Psoas muscle (tissue), 8 donors: Measurements from ENCODE around the gene CLDN2. TPM values are rescaled to one million over a fixed set of nuclear protein-coding genes. Genes with fewer than 3 reads are reported as not detected.
A peak's percentile ranks its signal among the peaks of the same experiment; 100 is the strongest.

Source experiments
- ATAC-seq, 4 donors: fragments of 200-7000 bp; cut with Tn5 transposase; one replicate each; pipeline ENCODE4 v1.9.1; 2020; ENCODE audit warnings: moderate library complexity in 3 of 4, mild to moderate bottlenecking in 2 of 4
- DNase-seq, 2 donors: peaks; one replicate each; pipeline ENCODE4 v3.0.0-alpha.2; 2020
- H3K27ac ChIP-seq: fragments of 200-600 bp; one replicate; pipeline ENCODE4 v1.8.0; 2022
- H3K27me3 ChIP-seq, 3 donors: fragments of 200-600 bp in 1 of 3; one replicate each; pipeline versions ENCODE4 v1.6.1 to v1.8.0; 2013 to 2022; ENCODE audit warnings: low read length in 2 of 3, mild to moderate bottlenecking in 2 of 3, moderate library complexity in 1 of 3; ENCODE audit not compliant: insufficient read depth in 3 of 3
- H3K36me3 ChIP-seq, 2 donors: fragments of 200-600 bp in 1 of 2; one replicate each; pipeline versions ENCODE4 v1.6.1 to v1.8.0; 2013 to 2022; ENCODE audit warnings: low read depth in 1 of 2, mild to moderate bottlenecking in 1 of 2, moderate library complexity in 1 of 2; ENCODE audit not compliant: insufficient read depth in 1 of 2
- H3K4me1 ChIP-seq: fragments of 200-600 bp; one replicate; pipeline ENCODE4 v1.8.0; 2022
- H3K4me3 ChIP-seq: fragments of 200-600 bp; one replicate; pipeline ENCODE4 v1.8.0; 2022; ENCODE audit warnings: mild to moderate bottlenecking
- H3K9me3 ChIP-seq: fragments of 200-600 bp; one replicate; pipeline ENCODE4 v1.8.0; 2022
- CTCF ChIP-seq: fragments of 200-600 bp; IDR thresholded peaks from one replicate; pipeline ENCODE4 v1.8.0; 2022; ENCODE audit warnings: antibody characterized with exemption
- WGBS, 3 donors: extraction: QIAGEN DNeasy Blood & Tissue Kit; methylation state at CpG; one replicate each; pipeline versions ENCODE4 v1.1.6 to v1.1.7; 2013; 5-methylcytosine and 5-hydroxymethylcytosine counted together
- intact Hi-C, 2 donors: fragments of 100-400 bp; cut with DNase I; formaldehyde crosslinking; loops; one replicate each; pipeline versions ENCODE4 v1.11.0 to v1.14.2; 2022
- polyA plus RNA-seq, 3 donors: library from polyadenylated mRNA; stranded (reverse); fragments of 200-250 nt; gene quantifications; one replicate each; pipeline ENCODE4 v1.2.3, GENCODE V29; 2013
- total RNA-seq, 4 donors: library from RNA; stranded (reverse); fragmentation: NEBNext Ultra II Directional in 2 of 4; extraction: Animal tissue kit (Norgen Biotek cat#: 25700) in 2 of 4; gene quantifications; one replicate each; pipeline versions ENCODE4 v1.2.1 to v1.2.4, GENCODE V29; 2021 to 2023
- donor health status: healthy with polysubstance abuse.
- donor health status: DM: no; HTN: no; CAD: no; lungs with moderate emphysema.
- donor health status: Bipolar disorder and iron deficiency.
- donor health status: healthy.
- donor health status: DM: yes; HTN: yes; CAD: no.
- donor health status: DM: no; HTN: no; CAD: no.
- donor health status: DM: no; HTN: no; CAD: no.
- donor health status: DM: yes; HTN: yes; CAD: no.

Gene CLDN2
- total and polyA plus RNA-seq, 7 donors, result 0.03 to 0.15 (median 0.07) TPM; not detected in 3

DNA sequence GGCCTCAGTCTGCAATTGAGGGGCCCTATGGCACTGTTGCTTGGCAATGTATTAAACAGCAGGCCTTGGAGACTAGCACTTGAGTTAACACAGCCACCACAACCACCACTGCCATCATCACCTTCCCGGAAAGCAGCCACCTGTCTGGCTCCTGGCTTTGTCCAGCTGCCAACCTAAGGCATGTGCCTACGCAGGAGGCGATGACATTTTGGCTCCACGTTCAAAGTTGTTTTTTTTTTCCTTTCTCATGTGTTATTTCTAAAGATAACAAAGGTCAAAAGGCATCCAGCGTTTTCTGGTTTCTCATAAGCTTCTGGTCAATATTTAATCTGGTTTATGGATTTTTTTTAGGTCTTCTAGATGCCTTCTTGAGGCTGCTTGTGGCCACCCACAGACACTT, 7.5 kb downstream of the CLDN2 start:
- Histone ChIP-seq H3K4me3 (no peak overlapping the region), H3K9me3 (no peaks in the 10 kb centered on the region), H3K4me1 (no peaks in the 10 kb centered on the region), H3K27ac (no peak overlapping the region), H3K27me3 (peaks cover 0 to 10% (median 0%) of the 10 kb centered on the region in 3 donors), H3K36me3 (no peaks in the 10 kb centered on the region)
- 53 to 67% (median 64%) methylated on average over 5 of the region's 5 CpGs for WGBS, 3 donors
- DNase-seq, result no peak
- TF ChIP-seq CTCF, result no peak
- ATAC-seq, result peak in 1 of 4 donors; percentile 46
- intact Hi-C loops, result no loop called here

DNA sequence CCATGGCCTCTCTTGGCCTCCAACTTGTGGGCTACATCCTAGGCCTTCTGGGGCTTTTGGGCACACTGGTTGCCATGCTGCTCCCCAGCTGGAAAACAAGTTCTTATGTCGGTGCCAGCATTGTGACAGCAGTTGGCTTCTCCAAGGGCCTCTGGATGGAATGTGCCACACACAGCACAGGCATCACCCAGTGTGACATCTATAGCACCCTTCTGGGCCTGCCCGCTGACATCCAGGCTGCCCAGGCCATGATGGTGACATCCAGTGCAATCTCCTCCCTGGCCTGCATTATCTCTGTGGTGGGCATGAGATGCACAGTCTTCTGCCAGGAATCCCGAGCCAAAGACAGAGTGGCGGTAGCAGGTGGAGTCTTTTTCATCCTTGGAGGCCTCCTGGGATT, 8.0 kb downstream of the CLDN2 start:
- Histone ChIP-seq H3K27me3 (peaks cover 0 to 10% (median 0%) of the 10 kb centered on the region in 3 donors), H3K36me3 (no peaks in the 10 kb centered on the region), H3K27ac (no peak overlapping the region), H3K4me1 (no peaks in the 10 kb centered on the region), H3K9me3 (no peaks in the 10 kb centered on the region), H3K4me3 (no peak overlapping the region)
- no peak for TF ChIP-seq CTCF
- 34 to 65% (median 48%) methylated on average over 4 of the region's 4 CpGs for WGBS, 3 donors
- intact Hi-C loops, result no loop called here
- DNase-seq (no peak), ATAC-seq (peak in 2 of 4 donors; percentile 69 to 80)

DNA sequence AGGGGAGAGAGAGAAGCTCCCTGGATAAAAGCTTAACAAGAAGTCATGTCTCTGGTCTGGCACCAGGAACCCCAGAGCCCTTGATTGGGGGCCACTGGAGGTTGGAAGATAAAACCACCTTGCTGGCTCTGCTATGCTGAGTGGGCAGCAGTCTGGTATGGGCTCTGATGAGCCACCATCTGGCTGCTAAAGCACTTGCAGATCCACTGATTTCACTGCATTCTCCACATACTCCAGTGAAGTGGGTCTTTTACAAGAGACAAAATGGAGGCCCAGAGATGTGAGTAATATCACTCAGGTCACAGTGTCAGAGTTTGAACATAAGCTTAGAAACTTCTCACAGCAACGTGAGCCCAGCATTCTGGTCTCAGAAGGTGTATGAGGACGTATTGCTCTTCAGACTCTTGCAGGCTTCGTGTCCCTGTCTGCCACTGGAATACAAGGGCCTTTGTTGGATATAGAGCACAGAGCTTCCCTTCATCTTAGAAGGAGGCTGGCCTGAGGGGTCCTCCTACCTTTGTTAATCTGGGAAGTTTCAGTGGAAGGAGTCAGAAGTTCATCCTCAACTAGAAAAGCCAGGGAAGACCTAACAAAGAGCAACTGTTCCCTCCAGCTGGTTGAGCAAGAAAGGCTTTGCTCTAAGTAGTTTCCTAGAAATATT, 11.8 kb downstream of the CLDN2 start:
- H3K27me3 ChIP-seq, result peaks cover 0 to 8% (median 0%) of the 10 kb centered on the region in 3 donors
- no peaks in the 10 kb centered on the region for H3K9me3 ChIP-seq
- intact Hi-C loops, result no loop called here
- no peak for DNase-seq
- ATAC-seq, result no peak
- WGBS, 3 donors, result 71 to 98% (median 89%) methylated on average over 3 of the region's 3 CpGs
- H3K4me3 ChIP-seq, result no peak overlapping the region
- H3K27ac ChIP-seq, result no peak overlapping the region
- no peaks in the 10 kb centered on the region for H3K4me1 ChIP-seq
- no peaks in the 10 kb centered on the region for H3K36me3 ChIP-seq
- TF ChIP-seq CTCF, result no peak

- Histone ChIP-seq H3K36me3 (no peaks in the 10 kb centered on the region), H3K9me3 (no peaks in the 10 kb centered on the region), H3K4me3 (no peak overlapping the region), H3K27me3 (peaks cover 0 to 8% (median 0%) of the 10 kb centered on the region in 3 donors), H3K27ac (peak overlapping the region; percentile 3), H3K4me1 (no peaks in the 10 kb centered on the region)
- 61 to 97% (median 78%) methylated on average over 4 of the region's 4 CpGs for WGBS, 3 donors
- intact Hi-C loops, result no loop called here
- no peak for DNase-seq
- no peak for TF ChIP-seq CTCF
- ATAC-seq, result peak; percentile 64 to 87 (median 78)
Observed at GRCh38 chrX:106932492-106932923, 12.3 kb downstream of the CLDN2 start.
